HG03457 (cell line): ENCODE measurements around the gene TRAIP.

Source experiments
- ATAC-seq: cut with Tn5 transposase; IDR thresholded peaks from one replicate; pipeline ENCODE4 v1.9.1; 2021; ENCODE audit warnings: moderate number of reproducible peaks; ENCODE audit not compliant: unreplicated experiment

TRAIP gene

GRCh38 chr3:49876567-49876966, 20.2 kb upstream of the TRAIP start:
- no peak for ATAC-seq

- no peak for ATAC-seq
These were observed 17.3 kb upstream of the TRAIP start for GRCh38 chr3:49873623-49874022.

GRCh38 chr3:49872801-49873281, 16.5 kb upstream of the TRAIP start:
- ATAC-seq: no peak

GRCh38 chr3:49871531-49872153, 15.3 kb upstream of the TRAIP start:
- no peak for ATAC-seq

GRCh38 chr3:49869525-49870126, 13.3 kb upstream of the TRAIP start, which contains the start of gene CAMKV:
Gene CAMKV (minus strand): TSS chr3:49869906. CDS start chr3:49862388, 7,518 bp downstream.
- no peak for ATAC-seq

- no peak for ATAC-seq
These were observed 12.6 kb upstream of the TRAIP start for GRCh38 chr3:49868862-49869466.

GRCh38 chr3:49867871-49868321, 11.5 kb upstream of the TRAIP start:
- no peak for ATAC-seq

GRCh38 chr3:49867400-49867799, 11.0 kb upstream of the TRAIP start:
- ATAC-seq: no peak

GRCh38 chr3:49865198-49865784, 8.9 kb upstream of the TRAIP start:
- no peak for ATAC-seq

GRCh38 chr3:49864505-49864904, 8.1 kb upstream of the TRAIP start:
- ATAC-seq: no peak

GRCh38 chr3:49859576-49860305, 3.4 kb upstream of the TRAIP start:
- ATAC-seq: no peak

GRCh38 chr3:49855662-49856061, 702 bp downstream of the TRAIP start:
- no peak for ATAC-seq

- ATAC-seq: no peak
These were observed 10.7 kb downstream of the TRAIP start for GRCh38 chr3:49845694-49846093.

GRCh38 chr3:49844464-49845183, 11.7 kb downstream of the TRAIP start:
- ATAC-seq: no peak

GRCh38 chr3:49842843-49843517, 13.4 kb downstream of the TRAIP start:
- ATAC-seq: no peak

- no peak for ATAC-seq
These were observed 14.6 kb downstream of the TRAIP start for GRCh38 chr3:49841806-49842205.

- no peak for ATAC-seq
These were observed 15.2 kb downstream of the TRAIP start for GRCh38 chr3:49841126-49841696.

- no peak for ATAC-seq
These were observed 16.0 kb downstream of the TRAIP start for GRCh38 chr3:49840388-49840787.

- ATAC-seq: no peak
These were observed 17.1 kb downstream of the TRAIP start for GRCh38 chr3:49839193-49839809.
